GM12872 (cell line): ENCODE measurements around the gene PPP1R16B.

Experiments
- CTCF ChIP-seq: IDR thresholded peaks from 3 replicates; pipeline ENCODE4 v1.5.1; 2011; ENCODE audit warnings: low read depth, mild to moderate bottlenecking, low read length, moderate library complexity; ENCODE audit not compliant: insufficient read depth

PPP1R16B gene

GRCh38 chr20:38831995-38832620 is 26.6 kb downstream of the PPP1R16B start:
- no peak for TF ChIP-seq CTCF

- no peak for TF ChIP-seq CTCF
These were observed 27.8 kb downstream of the PPP1R16B start for GRCh38 chr20:38833154-38833856.

GRCh38 chr20:38833857-38834164 is 28.3 kb downstream of the PPP1R16B start:
- TF ChIP-seq CTCF = no peak

- no peak for TF ChIP-seq CTCF
These were observed 29.4 kb downstream of the PPP1R16B start for GRCh38 chr20:38834868-38835267.

- no peak for TF ChIP-seq CTCF
These were observed 30.3 kb downstream of the PPP1R16B start for GRCh38 chr20:38835792-38836191.

GRCh38 chr20:38836991-38837390 is 31.5 kb downstream of the PPP1R16B start:
- TF ChIP-seq CTCF = no peak

GRCh38 chr20:38838326-38838725 is 32.8 kb downstream of the PPP1R16B start:
- TF ChIP-seq CTCF = no peak
